Breast epithelium (tissue), 4 donors: ENCODE measurements around the gene NRDE2. TPM values are rescaled to one million over a fixed set of nuclear protein-coding genes. Genes with fewer than 3 reads are reported as not detected.

Source experiments
- DNase-seq, 2 donors: peaks; one replicate each; pipeline ENCODE4 v3.0.0-alpha.2; 2019; ENCODE audit warnings: low spot score in 2 of 2
- H3K27ac ChIP-seq, 2 donors: fragments of 200-600 bp; sonication (generic) in 1 of 2; one replicate each; pipeline ENCODE4 v1.5.1; 2016 to 2019; ENCODE audit warnings: mild to moderate bottlenecking in 1 of 2
- H3K27me3 ChIP-seq, 2 donors: fragments of 200-600 bp; sonication (generic) in 1 of 2; one replicate each; pipeline versions ENCODE4 v1.5.1 to v1.6.0; 2017 to 2019; ENCODE audit warnings: control low read depth in 1 of 2, mild to moderate bottlenecking in 1 of 2
- H3K36me3 ChIP-seq: fragments of 200-600 bp; one replicate; pipeline ENCODE4 v1.5.1; 2019
- H3K4me1 ChIP-seq, 2 donors: fragments of 200-600 bp; sonication (generic); one replicate each; pipeline ENCODE4 v1.5.1; 2016 to 2019; ENCODE audit warnings: control low read depth in 1 of 2
- H3K4me3 ChIP-seq, 3 donors: fragments of 200-600 bp; sonication (generic); 1 replicate in 2 of 3; 2 replicates in 1 of 3; pipeline ENCODE4 v1.5.1; 2016 to 2019; ENCODE audit warnings: mild to moderate bottlenecking in 3 of 3, moderate library complexity in 2 of 3
- H3K9me3 ChIP-seq, 2 donors: fragments of 200-600 bp; sonication (generic) in 1 of 2; one replicate each; pipeline ENCODE4 v1.5.1; 2016 to 2019; ENCODE audit warnings: control low read depth in 1 of 2
- POLR2A ChIP-seq: fragments of 450-650 bp; IDR thresholded peaks from one replicate; pipeline ENCODE4 v1.6.1; 2016; ENCODE audit warnings: antibody characterized with exemption, mild to moderate bottlenecking, moderate library complexity
- POLR2AphosphoS5 ChIP-seq, 3 donors: sonication (generic); formaldehyde crosslinking; IDR thresholded peaks; one replicate each; pipeline ENCODE4 v1.6.1; 2017; ENCODE audit warnings: antibody characterized with exemption in 3 of 3
- intact Hi-C: fragments of 100-400 bp; cut with DNase I; formaldehyde crosslinking; loops from one replicate; pipeline ENCODE4 v1.15.1; 2023; ENCODE audit warnings: low total_unique reads
- total RNA-seq, 3 donors: library from RNA; depleted of rRNA; stranded (reverse); fragments of >200 nt; gene quantifications; one replicate each; pipeline ENCODE4 v1.1.0, GENCODE V29; 2016
- TF ChIP-seq, protein P1 (sequence below), 3 donors: fragments of 450-650 bp; IDR thresholded peaks; one replicate each; pipeline ENCODE4 v1.5.1; 2016 to 2017; ENCODE audit warnings: antibody characterized with exemption in 3 of 3, mild to moderate bottlenecking in 3 of 3, moderate library complexity in 3 of 3

The NRDE2 gene
- total RNA-seq, 3 donors from 2014 or later = 9.3 to 19.8 (median 19.7) TPM

DNA sequence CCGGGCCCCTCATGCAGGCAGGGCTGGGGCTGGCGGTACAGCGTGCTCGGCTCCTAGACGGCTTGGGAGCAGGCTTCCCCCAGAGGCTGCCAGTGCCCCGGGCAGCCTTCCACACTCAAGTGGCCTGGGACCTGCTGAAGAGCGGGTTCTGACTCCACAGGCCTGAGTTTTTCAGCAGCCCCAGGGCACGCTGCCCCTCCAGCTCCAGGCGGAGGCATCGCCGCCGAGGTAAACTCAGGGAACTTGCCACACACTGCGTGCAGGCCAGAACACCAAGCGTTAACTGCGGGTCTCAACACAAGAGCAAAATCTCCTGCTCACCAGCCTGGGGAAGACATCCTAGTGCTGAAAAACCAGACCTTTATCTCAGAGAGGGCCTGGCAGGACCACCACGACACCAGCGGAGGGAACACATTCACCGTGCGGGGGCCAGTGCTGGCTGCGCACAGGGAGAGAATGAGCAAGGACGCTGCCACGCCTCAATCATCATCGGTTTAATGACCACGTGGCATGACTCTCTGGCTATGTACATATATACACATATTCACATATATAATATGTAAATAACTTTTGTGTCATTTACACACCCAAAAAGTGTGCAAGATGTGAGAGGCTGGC is 54.1 kb downstream of the NRDE2 start:
- no peaks in the 10 kb centered on the region for H3K9me3 ChIP-seq
- no peak for TF ChIP-seq POLR2A
- TF ChIP-seq, protein P1, sequence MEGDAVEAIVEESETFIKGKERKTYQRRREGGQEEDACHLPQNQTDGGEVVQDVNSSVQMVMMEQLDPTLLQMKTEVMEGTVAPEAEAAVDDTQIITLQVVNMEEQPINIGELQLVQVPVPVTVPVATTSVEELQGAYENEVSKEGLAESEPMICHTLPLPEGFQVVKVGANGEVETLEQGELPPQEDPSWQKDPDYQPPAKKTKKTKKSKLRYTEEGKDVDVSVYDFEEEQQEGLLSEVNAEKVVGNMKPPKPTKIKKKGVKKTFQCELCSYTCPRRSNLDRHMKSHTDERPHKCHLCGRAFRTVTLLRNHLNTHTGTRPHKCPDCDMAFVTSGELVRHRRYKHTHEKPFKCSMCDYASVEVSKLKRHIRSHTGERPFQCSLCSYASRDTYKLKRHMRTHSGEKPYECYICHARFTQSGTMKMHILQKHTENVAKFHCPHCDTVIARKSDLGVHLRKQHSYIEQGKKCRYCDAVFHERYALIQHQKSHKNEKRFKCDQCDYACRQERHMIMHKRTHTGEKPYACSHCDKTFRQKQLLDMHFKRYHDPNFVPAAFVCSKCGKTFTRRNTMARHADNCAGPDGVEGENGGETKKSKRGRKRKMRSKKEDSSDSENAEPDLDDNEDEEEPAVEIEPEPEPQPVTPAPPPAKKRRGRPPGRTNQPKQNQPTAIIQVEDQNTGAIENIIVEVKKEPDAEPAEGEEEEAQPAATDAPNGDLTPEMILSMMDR (IDR thresholded peaks at IDR 0.05) = no peak
- no peak for TF ChIP-seq POLR2AphosphoS5 (IDR thresholded peaks at IDR 0.05)
- intact Hi-C loops = no loop called here
- H3K4me3 ChIP-seq = no peak overlapping the region
- no peak for DNase-seq
- H3K27me3 ChIP-seq = no peaks in the 10 kb centered on the region
- no peaks in the 10 kb centered on the region for H3K36me3 ChIP-seq
- H3K4me1 ChIP-seq = no peaks in the 10 kb centered on the region
- no peak overlapping the region for H3K27ac ChIP-seq

DNA sequence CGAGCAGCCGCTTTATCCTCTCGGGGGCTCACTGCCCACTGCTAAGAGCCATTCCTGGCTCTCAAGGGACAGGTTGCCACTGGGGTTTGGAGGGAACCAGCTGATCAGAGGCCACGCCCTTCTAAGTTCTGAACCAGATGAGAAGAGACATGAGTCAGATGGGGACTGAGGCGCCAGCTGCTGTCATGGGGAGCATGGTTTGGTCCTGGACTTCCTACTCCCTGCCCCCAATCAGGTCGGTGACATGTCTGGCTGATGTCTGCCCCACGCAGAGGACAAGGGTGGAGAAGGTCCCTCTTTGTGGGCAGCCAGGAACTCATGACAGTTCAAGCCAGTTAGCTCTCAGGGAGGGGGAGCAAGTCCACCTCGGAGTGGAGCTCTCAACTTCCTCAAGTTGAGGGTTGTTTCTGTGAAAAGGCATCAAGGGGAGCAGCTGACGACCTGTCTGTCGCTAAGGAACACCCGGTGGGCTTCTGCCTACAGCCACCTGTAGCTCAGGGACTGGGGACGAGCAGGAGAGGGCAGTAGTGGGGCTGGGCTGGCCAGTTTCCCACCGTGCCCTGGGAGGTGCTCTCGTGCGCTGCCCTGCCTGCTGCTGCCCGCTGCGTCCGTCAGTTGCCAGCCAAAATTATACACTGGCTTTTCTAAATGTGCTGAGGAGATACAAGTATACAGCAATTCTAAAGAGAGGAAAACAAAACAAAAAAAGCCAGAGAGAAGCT is 54.9 kb downstream of the NRDE2 start:
- no peaks in the 10 kb centered on the region for H3K27me3 ChIP-seq
- intact Hi-C loops = no loop called here
- no peak for DNase-seq
- no peak for TF ChIP-seq POLR2A
- TF ChIP-seq POLR2AphosphoS5 (IDR thresholded peaks at IDR 0.05) = no peak
- TF ChIP-seq, protein P1 (IDR thresholded peaks at IDR 0.05) = no peak
- no peak overlapping the region for H3K27ac ChIP-seq
- no peaks in the 10 kb centered on the region for H3K4me1 ChIP-seq
- H3K4me3 ChIP-seq = no peak overlapping the region
- H3K9me3 ChIP-seq = no peaks in the 10 kb centered on the region
- H3K36me3 ChIP-seq = no peaks in the 10 kb centered on the region

DNA sequence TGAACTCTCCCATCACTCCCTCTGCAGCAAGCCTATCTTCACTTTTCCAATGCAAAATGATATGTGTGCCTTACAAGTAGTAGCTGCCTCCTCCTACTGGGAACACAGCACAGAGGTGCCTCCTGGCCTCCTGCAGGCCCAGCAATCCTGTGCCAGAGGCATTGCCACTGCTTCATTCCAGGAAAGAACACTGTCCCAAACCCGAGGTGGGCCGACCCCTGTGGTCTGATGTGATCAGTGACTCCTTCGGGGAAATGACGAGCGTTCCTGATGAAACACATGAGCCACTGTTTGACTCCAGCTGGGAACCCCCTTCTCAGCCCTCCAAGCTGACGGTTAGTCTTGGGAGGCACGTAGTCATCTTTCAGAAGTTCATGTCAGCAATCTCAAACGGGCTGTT is 55.9 kb downstream of the NRDE2 start:
- no peaks in the 10 kb centered on the region for H3K9me3 ChIP-seq
- peaks cover 8% of the 10 kb centered on the region for H3K36me3 ChIP-seq
- no peaks in the 10 kb centered on the region for H3K4me1 ChIP-seq
- DNase-seq = no peak
- intact Hi-C loops = no loop called here
- no peak overlapping the region for H3K4me3 ChIP-seq
- peak overlapping the region; percentile 13 to 65 for H3K27ac ChIP-seq
- H3K27me3 ChIP-seq = no peaks in the 10 kb centered on the region
- TF ChIP-seq POLR2A = no peak
- TF ChIP-seq, protein P1 (IDR thresholded peaks at IDR 0.05) = no peak
- no peak for TF ChIP-seq POLR2AphosphoS5 (IDR thresholded peaks at IDR 0.05)

DNA sequence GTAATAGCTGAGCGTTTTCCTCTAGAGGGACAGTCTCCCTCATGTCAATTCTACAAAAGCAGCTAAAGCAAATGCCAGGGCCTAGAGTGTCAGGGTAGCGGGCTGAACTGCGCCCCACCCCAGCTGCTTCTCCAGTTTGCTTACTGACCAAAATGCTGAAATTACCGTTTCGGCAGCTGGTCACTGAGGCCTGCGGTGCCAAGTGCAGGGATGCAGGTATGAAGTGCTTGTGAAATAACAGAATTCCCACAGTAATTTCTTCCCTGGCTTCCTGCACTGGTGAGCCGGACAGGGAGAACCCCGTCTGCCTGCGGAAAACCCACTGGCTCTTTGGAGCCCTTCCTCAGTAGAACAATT is 56.3 kb downstream of the NRDE2 start:
- TF ChIP-seq POLR2AphosphoS5 (IDR thresholded peaks at IDR 0.05) (no peak), POLR2A (no peak)
- TF ChIP-seq, protein P1 (IDR thresholded peaks at IDR 0.05) = no peak
- DNase-seq = no peak
- H3K9me3 ChIP-seq = no peaks in the 10 kb centered on the region
- H3K4me3 ChIP-seq = no peak overlapping the region
- peak overlapping the region; percentile 13 to 65 for H3K27ac ChIP-seq
- no peaks in the 10 kb centered on the region for H3K4me1 ChIP-seq
- no peaks in the 10 kb centered on the region for H3K27me3 ChIP-seq
- intact Hi-C loops = no loop called here
- peaks cover 8% of the 10 kb centered on the region for H3K36me3 ChIP-seq

DNA sequence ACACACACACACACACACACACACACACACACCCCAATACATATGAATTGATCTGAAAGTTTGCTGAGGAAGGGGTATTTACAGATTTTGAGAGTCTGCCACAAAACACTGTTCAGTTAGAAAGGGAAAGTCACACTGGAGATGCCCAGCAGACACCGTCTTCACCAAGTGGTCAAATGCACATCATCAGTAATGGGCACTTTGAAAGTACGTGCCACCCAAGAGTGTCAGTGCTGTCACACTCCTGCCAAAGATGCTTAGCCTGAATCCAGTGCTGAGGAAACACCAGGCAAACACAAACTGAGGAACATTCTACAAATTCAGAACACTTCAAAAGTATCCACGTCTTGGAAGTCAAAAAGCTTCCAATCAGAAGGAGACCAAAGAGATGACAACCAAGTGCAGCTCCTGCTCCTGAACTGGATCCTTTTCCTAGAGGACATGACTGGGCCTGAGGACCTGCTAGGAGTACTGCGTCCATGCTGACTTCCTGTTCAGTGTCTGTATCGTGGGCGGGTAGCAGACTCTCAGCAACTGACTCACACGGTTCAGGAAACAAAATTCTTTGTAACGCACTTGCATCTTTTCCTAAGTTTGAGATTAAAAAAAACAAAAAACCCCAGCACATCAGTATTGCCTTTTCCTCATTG is 56.8 kb downstream of the NRDE2 start:
- no peak overlapping the region for H3K4me3 ChIP-seq
- DNase-seq = no peak
- TF ChIP-seq POLR2AphosphoS5 (IDR thresholded peaks at IDR 0.05) (no peak), POLR2A (no peak)
- TF ChIP-seq, protein P1 (IDR thresholded peaks at IDR 0.05) = no peak
- H3K36me3 ChIP-seq = peaks cover 8% of the 10 kb centered on the region
- H3K27ac ChIP-seq = peak overlapping the region; percentile 13 to 65
- H3K9me3 ChIP-seq = no peaks in the 10 kb centered on the region
- H3K4me1 ChIP-seq = no peaks in the 10 kb centered on the region
- intact Hi-C loops = no loop called here
- H3K27me3 ChIP-seq = no peaks in the 10 kb centered on the region
